CD4-positive, alpha-beta T cell (primary cell): ENCODE results near the gene MPPED1. TPM values are rescaled to one million over a fixed set of nuclear protein-coding genes. Genes with fewer than 3 reads are reported as not detected.

Source experiments
- ATAC-seq: fragments of 200-7000 bp; cut with Tn5 transposase; one replicate; pipeline ENCODE4 v1.10.0; 2022; ENCODE audit warnings: mild to moderate bottlenecking; ENCODE audit not compliant: poor library complexity
- CTCF ChIA-PET: fragments of 350-600 bp; sonication (Branson Sonifier 250); formaldehyde crosslinking; loops from one replicate; lab custom pipeline; 2021; ENCODE audit warnings: antibody characterized with exemption, inconsistent platforms; lab: Charles Lee
- POLR2A ChIA-PET: fragments of 350-600 bp; sonication (Branson Sonifier 250); formaldehyde crosslinking; loops from one replicate; lab custom pipeline; 2021; ENCODE audit warnings: antibody characterized with exemption, inconsistent platforms; lab: Charles Lee
- DNase-seq, 14 experiments: peaks; one replicate each; pipeline ENCODE4 v3.0.0-alpha.2; 2013 to 2020; ENCODE audit warnings: mixed read lengths in 2 of 14
- H3K27ac ChIP-seq, 2 donors: one replicate each; pipeline versions ENCODE4 v1.5.1 to v1.7.0; 2013; ENCODE audit warnings: low read length in 2 of 2, low read depth in 1 of 2, mild to moderate bottlenecking in 1 of 2
- H3K27me3 ChIP-seq, 2 experiments: 1 replicate in 1 of 2; 2 replicates in 1 of 2; pipeline versions ENCODE4 v1.6.1 to v1.7.0; 2013; ENCODE audit warnings: low read length in 2 of 2, control low read depth in 1 of 2, mild to moderate bottlenecking in 1 of 2, moderate library complexity in 1 of 2; ENCODE audit not compliant: insufficient read depth in 2 of 2, control insufficient read depth in 1 of 2
- H3K36me3 ChIP-seq: one replicate; pipeline ENCODE4 v1.6.1; 2013; ENCODE audit warnings: low read length, control low read depth; ENCODE audit not compliant: insufficient read depth
- H3K4me1 ChIP-seq: one replicate; pipeline ENCODE4 v1.6.1; 2013; ENCODE audit warnings: low read length, control low read depth; ENCODE audit not compliant: insufficient read depth
- H3K4me3 ChIP-seq: one replicate; pipeline ENCODE4 v1.5.1; 2013; ENCODE audit warnings: mild to moderate bottlenecking, low read length, moderate library complexity
- H3K9me3 ChIP-seq, 2 experiments: 1 replicate in 1 of 2; 2 replicates in 1 of 2; pipeline versions ENCODE4 v1.6.1 to v1.7.0; 2013; ENCODE audit warnings: low read length in 2 of 2, mild to moderate bottlenecking in 2 of 2, control low read depth in 1 of 2, moderate library complexity in 1 of 2; ENCODE audit not compliant: control insufficient read depth in 1 of 2, insufficient read depth in 1 of 2
- H3K27ac Mint-ChIP-seq: one replicate; pipeline ENCODE4 v1.8.0; 2020; ENCODE audit warnings: mixed read lengths
- H3K27me3 Mint-ChIP-seq: one replicate; pipeline ENCODE4 v1.8.0; 2021; ENCODE audit warnings: mixed read lengths
- H3K36me3 Mint-ChIP-seq: one replicate; pipeline ENCODE4 v1.8.0; 2021; ENCODE audit warnings: low read depth, mixed read lengths
- H3K4me1 Mint-ChIP-seq: one replicate; pipeline ENCODE4 v1.8.0; 2021; ENCODE audit warnings: low read depth, mixed read lengths
- H3K4me3 Mint-ChIP-seq: one replicate; pipeline ENCODE4 v1.8.0; 2020; ENCODE audit warnings: mild to moderate bottlenecking, mixed read lengths
- H3K9me3 Mint-ChIP-seq: one replicate; pipeline ENCODE4 v1.8.0; 2020; ENCODE audit warnings: mixed read lengths
- intact Hi-C, 2 experiments: fragments of 100-400 bp; cut with DNase I in 1 of 2; cut with micrococcal nuclease in 1 of 2; formaldehyde crosslinking; loops; one replicate each; pipeline versions ENCODE4 v1.15.1 to v1.9.0; 2023 to 2025; cut with DNase I, micrococcal nuclease
- polyA plus RNA-seq, 2 donors: library from polyadenylated mRNA; unstranded; fragments of 120-200 nt; gene quantifications; one replicate each; pipeline ENCODE4 v1.2.1, GENCODE V29; 2013
- total RNA-seq, 174 experiments: library from RNA in 2 of 174; stranded (reverse) in 2 of 174; gene quantifications; one replicate each; pipeline ENCODE4 v1.2.3 and lab custom pipeline; 2021 to 2026
- TF ChIP-seq, protein P1 (sequence below): fragments of 200-600 bp; IDR thresholded peaks from one replicate; pipeline ENCODE4 v1.8.0; 2022; ENCODE audit warnings: antibody characterized with exemption, mild to moderate bottlenecking

The MPPED1 gene, protein sequence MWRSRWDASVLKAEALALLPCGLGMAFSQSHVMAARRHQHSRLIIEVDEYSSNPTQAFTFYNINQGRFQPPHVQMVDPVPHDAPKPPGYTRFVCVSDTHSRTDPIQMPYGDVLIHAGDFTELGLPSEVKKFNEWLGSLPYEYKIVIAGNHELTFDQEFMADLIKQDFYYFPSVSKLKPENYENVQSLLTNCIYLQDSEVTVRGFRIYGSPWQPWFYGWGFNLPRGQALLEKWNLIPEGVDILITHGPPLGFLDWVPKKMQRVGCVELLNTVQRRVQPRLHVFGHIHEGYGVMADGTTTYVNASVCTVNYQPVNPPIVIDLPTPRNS
- total RNA-seq: not detected
- polyA plus RNA-seq (2013, experiment 1 of 2): 0.03 TPM
- polyA plus RNA-seq (2013, experiment 2 of 2): 0.05 TPM
- total RNA-seq (lab: John Stamatoyannopoulos, UW): 0 to 0.32 (median 0) reads per million in 172 experiments

DNA sequence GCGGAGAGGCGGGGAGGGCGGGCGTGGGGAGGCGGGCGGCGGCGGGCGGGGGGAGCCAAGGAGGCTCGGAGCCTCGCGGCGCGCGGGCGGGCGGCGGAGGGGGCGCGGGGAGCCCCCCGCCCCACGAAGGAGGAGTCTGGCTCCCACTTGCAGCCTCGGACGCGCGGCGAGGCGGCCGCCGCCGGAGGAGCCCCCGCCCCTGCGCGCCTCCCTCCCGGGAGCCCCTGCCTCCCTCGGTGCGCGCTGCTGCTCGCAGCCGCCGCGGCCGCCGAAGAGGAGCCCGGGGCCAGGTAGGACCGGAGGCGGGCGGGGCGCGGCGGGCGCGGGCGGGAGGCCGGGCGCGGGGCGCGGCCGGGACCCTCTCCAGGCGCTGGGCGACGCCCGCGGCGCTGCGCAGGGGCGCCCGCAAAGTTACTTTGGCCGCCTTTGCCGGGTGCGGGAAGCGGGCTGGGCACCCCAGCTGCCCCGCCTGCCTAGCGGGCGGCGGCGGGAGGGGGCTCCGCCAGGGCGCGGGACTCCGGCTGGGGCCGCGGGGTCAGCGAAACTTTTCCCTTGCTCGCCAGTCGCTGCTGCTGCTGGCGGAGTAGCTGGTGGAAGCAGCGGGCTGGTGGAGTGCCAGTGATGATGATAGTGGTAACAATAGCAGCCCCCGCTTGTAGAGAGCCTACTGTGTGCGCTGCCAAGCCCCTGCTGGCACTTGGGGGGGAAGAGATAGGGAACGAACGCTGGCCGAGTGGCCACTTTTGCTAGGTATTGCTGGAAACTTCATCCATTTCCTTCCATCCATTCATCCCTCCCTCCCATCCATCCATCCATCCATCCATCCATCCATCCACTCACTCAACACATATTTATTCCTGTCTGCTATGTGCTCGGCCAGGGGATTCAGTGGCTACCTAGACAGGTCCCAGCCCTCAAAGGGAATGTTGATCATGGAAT lies at the start of gene MPPED1:
Gene MPPED1, plus strand, starts transcription at position 146 of the 939 bp plus-strand sequence. CDS start 12,972 bp downstream, outside the sequence.
- POLR2A ChIA-PET: no interaction called here
- no peak within 1 kb of the TSS for H3K27ac ChIP-seq
- no peaks in the 10 kb centered on the region for H3K36me3 ChIP-seq
- peaks cover 29 to 30% of the 10 kb centered on the region in 2 experiments for H3K27me3 ChIP-seq
- intact Hi-C loops: no loop called here
- H3K4me3 ChIP-seq: no peak within 1 kb of the TSS
- TF ChIP-seq, protein P1, sequence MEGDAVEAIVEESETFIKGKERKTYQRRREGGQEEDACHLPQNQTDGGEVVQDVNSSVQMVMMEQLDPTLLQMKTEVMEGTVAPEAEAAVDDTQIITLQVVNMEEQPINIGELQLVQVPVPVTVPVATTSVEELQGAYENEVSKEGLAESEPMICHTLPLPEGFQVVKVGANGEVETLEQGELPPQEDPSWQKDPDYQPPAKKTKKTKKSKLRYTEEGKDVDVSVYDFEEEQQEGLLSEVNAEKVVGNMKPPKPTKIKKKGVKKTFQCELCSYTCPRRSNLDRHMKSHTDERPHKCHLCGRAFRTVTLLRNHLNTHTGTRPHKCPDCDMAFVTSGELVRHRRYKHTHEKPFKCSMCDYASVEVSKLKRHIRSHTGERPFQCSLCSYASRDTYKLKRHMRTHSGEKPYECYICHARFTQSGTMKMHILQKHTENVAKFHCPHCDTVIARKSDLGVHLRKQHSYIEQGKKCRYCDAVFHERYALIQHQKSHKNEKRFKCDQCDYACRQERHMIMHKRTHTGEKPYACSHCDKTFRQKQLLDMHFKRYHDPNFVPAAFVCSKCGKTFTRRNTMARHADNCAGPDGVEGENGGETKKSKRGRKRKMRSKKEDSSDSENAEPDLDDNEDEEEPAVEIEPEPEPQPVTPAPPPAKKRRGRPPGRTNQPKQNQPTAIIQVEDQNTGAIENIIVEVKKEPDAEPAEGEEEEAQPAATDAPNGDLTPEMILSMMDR: no peak
- H3K9me3 ChIP-seq: no peaks in the 10 kb centered on the region
- Mint-ChIP-seq H3K4me1 (no peaks in the 10 kb centered on the region), H3K4me3 (no peak within 1 kb of the TSS), H3K9me3 (no peaks in the 10 kb centered on the region), H3K36me3 (no peaks in the 10 kb centered on the region), H3K27ac (no peak within 1 kb of the TSS), H3K27me3 (peaks cover 74% of the 10 kb centered on the region)
- ATAC-seq (no peak), DNase-seq (no peak)
- CTCF ChIA-PET: no interaction called here
- no peaks in the 10 kb centered on the region for H3K4me1 ChIP-seq

DNA sequence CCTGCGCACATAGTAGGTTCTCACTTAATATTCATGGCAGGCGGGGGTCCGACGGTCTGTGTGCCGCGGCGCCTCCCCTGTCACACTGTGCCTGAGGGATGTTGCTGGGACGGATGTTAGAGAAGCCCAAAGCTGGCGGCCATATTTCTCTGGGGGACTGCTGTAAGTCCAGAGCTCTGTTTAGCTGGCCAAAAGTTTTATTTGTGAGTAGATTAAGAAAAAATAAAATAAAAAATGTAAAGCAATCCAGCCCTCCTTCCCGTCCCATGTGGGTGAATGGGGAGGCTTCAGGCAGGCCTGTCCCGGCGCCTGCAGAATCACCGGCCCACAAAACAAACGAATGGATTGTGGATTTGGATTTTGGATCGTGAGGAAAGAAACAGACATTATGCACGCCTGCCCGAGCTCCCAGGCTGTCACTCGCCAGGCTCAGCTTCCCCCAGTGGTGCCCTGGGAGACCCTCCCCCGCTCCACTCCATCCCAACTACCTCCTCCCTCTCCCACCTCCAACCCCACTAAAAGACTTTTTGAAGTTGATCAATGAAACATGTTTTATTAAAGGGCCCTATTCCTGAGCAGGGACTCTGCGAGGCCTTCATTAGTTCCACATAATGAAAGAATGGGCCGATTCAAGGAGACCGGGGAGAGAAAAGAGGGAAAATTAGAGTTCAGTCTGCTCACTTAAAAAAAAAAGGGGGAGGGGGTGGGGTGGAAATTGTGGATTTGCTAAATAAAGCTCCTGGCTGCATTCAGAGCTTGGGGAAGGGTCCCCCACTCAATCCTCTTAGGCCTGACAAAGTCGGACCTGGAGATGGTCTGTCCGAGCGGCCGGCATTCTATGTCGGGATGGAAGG lies 48.3 kb upstream of the MPPED1 start:
- no peak overlapping the region for H3K27ac Mint-ChIP-seq
- intact Hi-C loops: no loop called here

More for the DNA sequence above, 48.3 kb upstream of the MPPED1 start:
- Mint-ChIP-seq H3K36me3 (no peaks in the 10 kb centered on the region), H3K27me3 (peaks cover 15% of the 10 kb centered on the region), H3K4me3 (no peak overlapping the region), H3K4me1 (no peaks in the 10 kb centered on the region), H3K9me3 (no peaks in the 10 kb centered on the region)
- TF ChIP-seq, protein P1: no peak
- Histone ChIP-seq H3K4me3 (no peak overlapping the region), H3K4me1 (no peaks in the 10 kb centered on the region), H3K27ac (no peak overlapping the region), H3K36me3 (no peaks in the 10 kb centered on the region), H3K9me3 (peaks cover 0 to 6% of the 10 kb centered on the region in 2 experiments), H3K27me3 (no peaks in the 10 kb centered on the region)
- DNase-seq (no peak), ATAC-seq (no peak)
- CTCF ChIA-PET: interaction anchor here (1.1 kb wide), 1 partner anchor 17 kb away, joined by 3 read pairs; no protein-coding TSS in a partner anchor
- POLR2A ChIA-PET: no interaction called here
